Upper lobe of left lung (tissue), 6 donors: Measurements from ENCODE around the gene LRTM1. TPM values are rescaled to one million over a fixed set of nuclear protein-coding genes. Genes with fewer than 3 reads are reported as not detected.

ENCODE experiments used
- ATAC-seq, 2 donors: fragments of 200-7000 bp; cut with Tn5 transposase; one replicate each; pipeline ENCODE4 v1.9.1; 2022; ENCODE audit warnings: mild to moderate bottlenecking in 2 of 2, moderate library complexity in 2 of 2; ENCODE audit not compliant: low FRiP score in 2 of 2
- DNase-seq, 2 donors: peaks; one replicate each; pipeline ENCODE4 v3.0.0-alpha.2; 2019 to 2020
- H3K27ac ChIP-seq, 4 donors: fragments of 200-600 bp; sonication (generic); one replicate each; pipeline ENCODE4 v1.5.1; 2016 to 2019
- H3K27me3 ChIP-seq, 4 donors: fragments of 200-600 bp; sonication (generic); one replicate each; pipeline ENCODE4 v1.5.1; 2017 to 2019
- H3K36me3 ChIP-seq, 4 donors: fragments of 200-600 bp; sonication (generic); one replicate each; pipeline ENCODE4 v1.5.1; 2016 to 2019
- H3K4me1 ChIP-seq, 4 donors: fragments of 200-600 bp; sonication (generic); one replicate each; pipeline ENCODE4 v1.5.1; 2018 to 2019
- H3K4me3 ChIP-seq, 4 donors: fragments of 200-600 bp; sonication (generic); one replicate each; pipeline ENCODE4 v1.5.1; 2017 to 2019; ENCODE audit warnings: mild to moderate bottlenecking in 2 of 4, moderate library complexity in 1 of 4
- H3K9me3 ChIP-seq, 4 donors: fragments of 200-600 bp; sonication (generic); one replicate each; pipeline ENCODE4 v1.5.1; 2018 to 2019
- EP300 ChIP-seq, 4 donors: sonication (generic); formaldehyde crosslinking; IDR thresholded peaks; one replicate each; pipeline ENCODE4 v1.5.1; 2017; ENCODE audit warnings: antibody characterized with exemption in 4 of 4, control low read depth in 2 of 4
- POLR2A ChIP-seq, 4 donors: fragments of 450-650 bp; IDR thresholded peaks; one replicate each; pipeline ENCODE4 v1.5.1; 2016 to 2017; ENCODE audit warnings: antibody characterized with exemption in 4 of 4, mild to moderate bottlenecking in 2 of 4
- POLR2AphosphoS5 ChIP-seq, 2 donors: sonication (generic); formaldehyde crosslinking; IDR thresholded peaks; one replicate each; pipeline ENCODE4 v1.5.1; 2017; ENCODE audit warnings: antibody characterized with exemption in 2 of 2
- WGBS, 2 donors: methylation state at CpG; one replicate each; pipeline ENCODE4 v1.1.5; 2017 to 2018; 5-methylcytosine and 5-hydroxymethylcytosine counted together
- total RNA-seq, 6 donors: library from RNA; depleted of rRNA in 4 of 6; stranded (reverse); fragments of >200 nt in 4 of 6; gene quantifications; one replicate each; pipeline versions ENCODE4 v1.1.0 to v1.2.1, GENCODE V29; 2016 to 2021
- TF ChIP-seq, protein P1 (sequence below), 6 experiments: fragments of 450-650 bp in 4 of 6; fragments of 200-600 bp in 2 of 6; sonication (generic) in 2 of 6; IDR thresholded peaks; one replicate each; pipeline ENCODE4 v1.5.1; 2016 to 2019; ENCODE audit warnings: antibody characterized with exemption in 6 of 6
- donor health status: DM: no; HTN: no; CAD: no; lungs with moderate emphysema.
- donor health status: DM: no; HTN: yes; CAD: no; lungs with severe emphysema.

The LRTM1 gene
- total RNA-seq, 6 donors from 2014 or later = not detected

DNA sequence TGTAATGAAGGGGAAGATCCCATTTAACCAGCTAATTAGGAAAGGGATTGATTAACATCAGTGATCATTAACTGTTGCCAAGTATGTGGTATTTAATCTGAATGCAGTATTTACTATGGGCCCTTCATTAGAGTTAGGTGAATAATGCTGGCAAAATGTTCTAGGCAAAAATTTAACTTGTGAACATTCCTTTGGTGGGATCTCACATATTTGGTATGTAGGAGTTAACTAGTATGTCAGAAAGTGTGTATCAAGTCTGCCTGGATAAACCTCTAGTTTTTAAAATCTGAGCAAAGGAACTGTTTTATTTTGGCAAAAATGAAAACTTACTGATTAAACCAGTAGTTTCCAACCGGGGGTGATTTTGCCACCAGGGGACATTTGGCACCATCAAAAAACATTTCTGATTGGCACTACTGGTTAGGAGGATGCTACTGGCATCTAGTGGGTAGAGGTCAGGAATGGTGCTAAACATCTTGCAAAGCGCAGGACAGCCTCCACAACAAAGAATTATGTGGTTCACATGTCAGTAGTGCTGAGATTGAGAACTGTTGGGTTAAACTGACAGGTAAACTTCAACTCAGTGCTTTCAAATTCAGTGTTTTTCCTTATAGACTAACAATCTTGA is 22.5 kb downstream of the LRTM1 start:
- H3K4me3 ChIP-seq = no peak overlapping the region
- ATAC-seq = no peak
- no peaks in the 10 kb centered on the region for H3K9me3 ChIP-seq
- no peaks in the 10 kb centered on the region for H3K4me1 ChIP-seq
- no peak overlapping the region for H3K27ac ChIP-seq
- TF ChIP-seq POLR2A (IDR thresholded peaks at IDR 0.05) (no peak), POLR2AphosphoS5 (IDR thresholded peaks at IDR 0.05) (no peak), EP300 (IDR thresholded peaks at IDR 0.05) (no peak)
- TF ChIP-seq, protein P1, sequence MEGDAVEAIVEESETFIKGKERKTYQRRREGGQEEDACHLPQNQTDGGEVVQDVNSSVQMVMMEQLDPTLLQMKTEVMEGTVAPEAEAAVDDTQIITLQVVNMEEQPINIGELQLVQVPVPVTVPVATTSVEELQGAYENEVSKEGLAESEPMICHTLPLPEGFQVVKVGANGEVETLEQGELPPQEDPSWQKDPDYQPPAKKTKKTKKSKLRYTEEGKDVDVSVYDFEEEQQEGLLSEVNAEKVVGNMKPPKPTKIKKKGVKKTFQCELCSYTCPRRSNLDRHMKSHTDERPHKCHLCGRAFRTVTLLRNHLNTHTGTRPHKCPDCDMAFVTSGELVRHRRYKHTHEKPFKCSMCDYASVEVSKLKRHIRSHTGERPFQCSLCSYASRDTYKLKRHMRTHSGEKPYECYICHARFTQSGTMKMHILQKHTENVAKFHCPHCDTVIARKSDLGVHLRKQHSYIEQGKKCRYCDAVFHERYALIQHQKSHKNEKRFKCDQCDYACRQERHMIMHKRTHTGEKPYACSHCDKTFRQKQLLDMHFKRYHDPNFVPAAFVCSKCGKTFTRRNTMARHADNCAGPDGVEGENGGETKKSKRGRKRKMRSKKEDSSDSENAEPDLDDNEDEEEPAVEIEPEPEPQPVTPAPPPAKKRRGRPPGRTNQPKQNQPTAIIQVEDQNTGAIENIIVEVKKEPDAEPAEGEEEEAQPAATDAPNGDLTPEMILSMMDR (IDR thresholded peaks at IDR 0.05) = no peak
- no peaks in the 10 kb centered on the region for H3K27me3 ChIP-seq
- 56 to 88% methylated on average over 2 of the region's 2 CpGs for WGBS, 2 donors
- no peaks in the 10 kb centered on the region for H3K36me3 ChIP-seq
- no peak for DNase-seq

DNA sequence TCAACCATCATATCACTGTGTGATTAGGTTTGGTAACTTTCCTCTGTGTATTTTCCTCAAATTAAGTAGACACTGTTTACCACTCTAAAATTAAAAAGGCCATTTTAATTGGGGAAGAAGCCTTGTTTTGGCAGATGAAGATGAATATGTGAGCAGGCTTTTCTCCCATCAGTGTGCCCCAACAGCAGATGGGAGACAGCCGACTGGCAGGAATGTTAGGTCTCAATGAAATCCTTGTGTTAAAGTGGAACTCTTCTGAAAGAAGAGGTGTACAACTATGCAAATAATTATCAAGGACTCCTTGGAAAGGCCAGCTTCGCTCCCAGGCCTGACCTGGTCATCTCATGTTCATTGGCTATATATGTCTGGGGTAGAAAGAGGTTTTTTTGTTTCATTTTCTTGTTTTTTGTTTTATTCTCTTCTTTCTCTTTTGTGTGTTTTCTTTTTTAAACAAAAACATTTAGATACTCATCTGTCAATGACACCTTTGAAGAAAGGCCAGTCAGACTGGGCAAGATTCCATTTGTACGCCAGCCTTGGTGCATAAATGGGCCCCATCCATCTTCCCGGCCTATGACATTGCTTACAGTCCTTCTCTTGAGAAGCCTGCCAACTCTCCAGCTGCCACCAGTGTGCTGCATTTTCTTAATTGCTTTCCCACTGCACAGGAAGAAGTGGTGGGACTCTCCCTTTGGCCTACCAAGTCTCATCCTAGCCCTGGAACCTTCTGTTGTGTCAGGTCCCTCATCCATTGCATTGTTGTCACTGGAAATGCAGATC is 25.8 kb downstream of the LRTM1 start:
- no peaks in the 10 kb centered on the region for H3K4me1 ChIP-seq
- no peak for TF ChIP-seq EP300 (IDR thresholded peaks at IDR 0.05)
- TF ChIP-seq, protein P1 (IDR thresholded peaks at IDR 0.05) = no peak
- TF ChIP-seq POLR2AphosphoS5 (IDR thresholded peaks at IDR 0.05) = no peak
- TF ChIP-seq POLR2A (IDR thresholded peaks at IDR 0.05) = no peak
- DNase-seq (no peak), ATAC-seq (no peak)
- H3K4me3 ChIP-seq = no peak overlapping the region
- H3K27ac ChIP-seq = no peak overlapping the region
- no peaks in the 10 kb centered on the region for H3K36me3 ChIP-seq
- WGBS, 2 donors = 55 to 58% methylated on average over 4 of the region's 4 CpGs
- no peaks in the 10 kb centered on the region for H3K9me3 ChIP-seq
- H3K27me3 ChIP-seq = no peaks in the 10 kb centered on the region

DNA sequence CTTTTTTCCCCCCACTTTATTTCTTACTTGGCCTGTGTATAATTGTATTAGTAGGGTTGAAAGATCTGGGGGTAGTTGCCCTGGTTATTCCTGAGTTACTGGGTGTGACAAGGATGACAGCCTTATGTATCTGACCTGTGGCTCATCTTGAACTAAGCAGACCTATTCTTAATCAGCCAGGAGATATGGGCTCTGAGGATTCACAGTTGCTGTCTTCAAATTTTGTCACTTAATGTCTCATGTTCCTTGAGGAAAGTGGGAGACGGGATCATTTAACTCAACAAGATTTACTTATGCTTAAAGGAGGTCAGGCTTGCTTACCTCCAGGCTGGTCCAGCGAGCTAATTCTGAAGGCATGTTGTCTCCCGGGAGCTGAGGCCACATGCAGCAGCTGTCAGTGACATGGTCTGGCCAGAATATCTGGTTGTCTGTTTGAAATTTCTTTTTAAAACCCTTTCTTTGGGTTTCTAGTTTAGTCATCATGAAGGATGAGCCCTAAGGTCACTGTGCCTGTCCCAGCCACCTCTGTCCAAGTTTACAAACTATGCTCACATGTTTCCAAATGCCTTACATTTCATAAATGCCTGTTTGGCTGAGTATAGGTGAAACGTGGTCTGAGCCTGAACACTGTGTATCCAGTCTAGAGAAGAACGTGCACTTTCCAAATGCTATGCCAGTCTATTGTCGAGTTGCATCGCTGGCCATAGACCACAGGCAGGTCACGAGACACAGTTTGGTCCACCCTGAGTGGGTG is 26.8 kb downstream of the LRTM1 start:
- H3K4me3 ChIP-seq = no peak overlapping the region
- ATAC-seq = no peak
- no peak overlapping the region for H3K27ac ChIP-seq
- TF ChIP-seq POLR2A (IDR thresholded peaks at IDR 0.05) = no peak
- TF ChIP-seq EP300 (IDR thresholded peaks at IDR 0.05) = no peak
- no peaks in the 10 kb centered on the region for H3K4me1 ChIP-seq
- H3K9me3 ChIP-seq = no peaks in the 10 kb centered on the region
- H3K27me3 ChIP-seq = no peaks in the 10 kb centered on the region
- WGBS, 2 donors = 64 to 75% methylated on average over 8 of the region's 8 CpGs
- no peak for DNase-seq
- no peaks in the 10 kb centered on the region for H3K36me3 ChIP-seq

DNA sequence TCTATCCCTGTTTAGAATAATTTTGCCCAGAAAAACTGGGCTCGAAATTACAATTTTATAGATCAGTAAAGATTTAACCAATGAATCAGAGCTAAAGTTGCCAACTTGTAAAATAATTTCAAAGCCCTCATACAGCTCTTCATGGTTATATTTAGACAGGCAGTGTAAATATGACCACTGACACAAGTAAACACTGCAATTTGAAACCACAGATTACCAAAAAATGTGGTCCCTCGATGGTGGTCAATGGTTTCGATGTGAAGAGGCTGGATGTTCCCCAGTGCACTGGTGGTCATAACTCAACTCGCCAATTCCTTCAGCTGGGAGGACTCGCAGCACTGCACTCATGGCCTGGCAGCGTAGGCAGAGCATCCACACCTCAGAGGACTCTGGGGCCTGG is 28.6 kb downstream of the LRTM1 start:
- no peak overlapping the region for H3K27ac ChIP-seq
- H3K36me3 ChIP-seq = no peaks in the 10 kb centered on the region
- no peaks in the 10 kb centered on the region for H3K4me1 ChIP-seq
- TF ChIP-seq POLR2A (IDR thresholded peaks at IDR 0.05) (no peak), EP300 (IDR thresholded peaks at IDR 0.05) (no peak), POLR2AphosphoS5 (IDR thresholded peaks at IDR 0.05) (no peak)
- TF ChIP-seq, protein P1 (IDR thresholded peaks at IDR 0.05) = no peak
- DNase-seq = no peak
- no peaks in the 10 kb centered on the region for H3K9me3 ChIP-seq
- WGBS, 2 donors = 69 to 72% methylated on average over 6 of the region's 6 CpGs
- ATAC-seq = no peak
- no peak overlapping the region for H3K4me3 ChIP-seq
- no peaks in the 10 kb centered on the region for H3K27me3 ChIP-seq

DNA sequence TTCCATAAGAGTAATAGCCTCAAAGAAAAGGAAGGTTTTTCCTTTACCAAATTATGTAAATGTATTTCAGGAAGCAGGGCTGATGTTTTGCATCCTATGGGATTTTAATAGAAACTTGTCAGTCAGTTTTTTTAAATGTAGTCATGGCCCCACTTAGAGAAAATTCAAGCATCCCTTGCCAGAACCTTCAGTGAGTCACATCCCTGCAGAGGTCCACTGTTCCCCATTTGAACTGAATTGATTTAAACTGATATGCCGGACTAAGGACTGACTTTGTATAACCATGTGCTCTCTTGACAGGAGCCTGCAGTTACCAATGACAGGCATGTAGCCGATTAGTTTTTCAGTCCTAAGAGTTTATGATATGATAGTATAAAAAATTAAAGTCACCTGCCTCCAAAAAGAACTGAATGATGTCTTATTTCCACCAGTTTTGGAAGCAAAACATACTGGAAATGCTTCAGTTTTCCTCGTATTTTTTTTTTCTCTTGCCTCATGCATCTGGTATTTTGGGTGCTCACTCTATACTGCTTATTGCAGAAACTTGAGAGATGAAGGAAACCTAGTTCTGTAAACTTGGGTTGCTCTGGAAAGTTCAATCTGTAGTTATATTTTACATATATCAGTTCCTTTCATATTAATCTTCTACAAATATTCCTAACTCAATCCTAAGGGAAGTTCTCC is 30.7 kb downstream of the LRTM1 start:
- Histone ChIP-seq H3K9me3 (no peaks in the 10 kb centered on the region), H3K36me3 (no peaks in the 10 kb centered on the region), H3K27me3 (no peaks in the 10 kb centered on the region), H3K4me3 (no peak overlapping the region), H3K27ac (no peak overlapping the region), H3K4me1 (peaks cover 0 to 1% (median 0%) of the 10 kb centered on the region in 4 donors)
- ATAC-seq = no peak
- DNase-seq = no peak
- 85 to 91% methylated on average over 3 of the region's 3 CpGs for WGBS, 2 donors
- TF ChIP-seq, protein P1 (IDR thresholded peaks at IDR 0.05) = no peak
- TF ChIP-seq POLR2AphosphoS5 (IDR thresholded peaks at IDR 0.05) = no peak
- TF ChIP-seq EP300 (IDR thresholded peaks at IDR 0.05) = no peak
- TF ChIP-seq POLR2A (IDR thresholded peaks at IDR 0.05) = no peak
